ENCODE measurements around the gene QARS1. TPM values are rescaled to one million over a fixed set of nuclear protein-coding genes. Genes with fewer than 3 reads are reported as not detected.

The QARS1 gene
- total RNA-seq, 3 donors from 2014 or later, result 233 to 268 (median 252) TPM

DNA sequence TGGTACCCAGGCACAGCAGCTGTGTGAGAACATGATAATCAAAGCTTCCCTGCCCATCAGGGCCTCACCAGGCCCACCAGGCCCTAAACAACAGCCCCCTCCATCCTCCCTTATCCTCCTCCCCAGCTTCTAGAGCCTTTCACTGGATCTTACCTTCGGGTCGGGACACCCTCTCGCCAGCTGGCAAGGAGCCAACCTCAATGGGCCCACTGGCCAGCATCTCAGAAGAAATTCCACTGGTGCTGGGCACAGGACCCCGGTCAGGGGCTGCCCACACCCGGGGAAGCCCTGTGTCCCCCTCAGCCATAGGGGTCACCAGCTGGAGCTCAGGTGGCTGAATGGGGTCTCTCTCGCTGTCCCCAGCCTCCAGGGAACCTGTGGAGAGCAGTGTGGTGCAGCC lies 6.8 kb upstream of the QARS1 start:
- H3K27ac ChIP-seq, result no peak overlapping the region
- H3K4me3 ChIP-seq, result no peak overlapping the region
- H3K4me1 ChIP-seq, result no peaks in the 10 kb centered on the region
- DNase-seq (ENCODE audit: low spot score in 2 of 2), result no peak
- H3K9me3 ChIP-seq, result no peaks in the 10 kb centered on the region
- H3K27me3 ChIP-seq, result no peaks in the 10 kb centered on the region
- TF ChIP-seq, protein P1, sequence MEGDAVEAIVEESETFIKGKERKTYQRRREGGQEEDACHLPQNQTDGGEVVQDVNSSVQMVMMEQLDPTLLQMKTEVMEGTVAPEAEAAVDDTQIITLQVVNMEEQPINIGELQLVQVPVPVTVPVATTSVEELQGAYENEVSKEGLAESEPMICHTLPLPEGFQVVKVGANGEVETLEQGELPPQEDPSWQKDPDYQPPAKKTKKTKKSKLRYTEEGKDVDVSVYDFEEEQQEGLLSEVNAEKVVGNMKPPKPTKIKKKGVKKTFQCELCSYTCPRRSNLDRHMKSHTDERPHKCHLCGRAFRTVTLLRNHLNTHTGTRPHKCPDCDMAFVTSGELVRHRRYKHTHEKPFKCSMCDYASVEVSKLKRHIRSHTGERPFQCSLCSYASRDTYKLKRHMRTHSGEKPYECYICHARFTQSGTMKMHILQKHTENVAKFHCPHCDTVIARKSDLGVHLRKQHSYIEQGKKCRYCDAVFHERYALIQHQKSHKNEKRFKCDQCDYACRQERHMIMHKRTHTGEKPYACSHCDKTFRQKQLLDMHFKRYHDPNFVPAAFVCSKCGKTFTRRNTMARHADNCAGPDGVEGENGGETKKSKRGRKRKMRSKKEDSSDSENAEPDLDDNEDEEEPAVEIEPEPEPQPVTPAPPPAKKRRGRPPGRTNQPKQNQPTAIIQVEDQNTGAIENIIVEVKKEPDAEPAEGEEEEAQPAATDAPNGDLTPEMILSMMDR (IDR thresholded peaks at IDR 0.05), result no peak
- TF ChIP-seq POLR2A (IDR thresholded peaks at IDR 0.05), result no peak
- no peak for TF ChIP-seq POLR2AphosphoS5 (IDR thresholded peaks at IDR 0.05)
- H3K36me3 ChIP-seq, result peaks cover 49% of the 10 kb centered on the region
- intact Hi-C loops (cut with DNase I; ENCODE audit: low total_unique reads), result loop anchor here (1.0 kb wide), 1 partner anchor 25 kb away; no protein-coding TSS in a partner anchor

DNA sequence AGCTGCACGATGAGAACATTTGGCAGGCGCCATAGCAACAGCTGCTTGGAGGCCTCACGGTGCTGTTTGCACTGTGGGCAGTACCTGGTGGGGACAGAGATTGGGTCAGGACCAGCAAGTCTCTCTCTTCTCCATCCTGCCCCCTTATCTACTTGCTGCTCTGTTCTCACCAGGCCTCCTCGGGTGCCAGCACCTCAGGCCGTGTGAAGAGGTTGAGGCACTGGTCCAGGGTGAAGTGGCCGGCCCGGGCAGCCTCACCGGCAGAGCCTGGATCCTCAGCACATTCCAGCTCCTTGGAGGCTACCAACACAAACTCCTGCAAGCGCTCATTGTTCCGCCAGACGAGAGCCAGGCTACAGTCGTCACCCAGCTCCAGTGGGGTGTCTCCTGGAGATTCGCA lies 6.2 kb upstream of the QARS1 start:
- no peak overlapping the region for H3K27ac ChIP-seq
- no peaks in the 10 kb centered on the region for H3K27me3 ChIP-seq
- TF ChIP-seq, protein P1 (IDR thresholded peaks at IDR 0.05), result no peak
- TF ChIP-seq POLR2A (IDR thresholded peaks at IDR 0.05) (no peak), POLR2AphosphoS5 (IDR thresholded peaks at IDR 0.05) (no peak)
- intact Hi-C loops (cut with DNase I; ENCODE audit: low total_unique reads), result loop anchor here (1.0 kb wide), 1 partner anchor 26 kb away; no protein-coding TSS in a partner anchor
- no peak overlapping the region for H3K4me3 ChIP-seq
- H3K9me3 ChIP-seq, result no peaks in the 10 kb centered on the region
- DNase-seq (ENCODE audit: low spot score in 2 of 2), result no peak
- no peaks in the 10 kb centered on the region for H3K4me1 ChIP-seq
- H3K36me3 ChIP-seq, result peaks cover 43% of the 10 kb centered on the region

DNA sequence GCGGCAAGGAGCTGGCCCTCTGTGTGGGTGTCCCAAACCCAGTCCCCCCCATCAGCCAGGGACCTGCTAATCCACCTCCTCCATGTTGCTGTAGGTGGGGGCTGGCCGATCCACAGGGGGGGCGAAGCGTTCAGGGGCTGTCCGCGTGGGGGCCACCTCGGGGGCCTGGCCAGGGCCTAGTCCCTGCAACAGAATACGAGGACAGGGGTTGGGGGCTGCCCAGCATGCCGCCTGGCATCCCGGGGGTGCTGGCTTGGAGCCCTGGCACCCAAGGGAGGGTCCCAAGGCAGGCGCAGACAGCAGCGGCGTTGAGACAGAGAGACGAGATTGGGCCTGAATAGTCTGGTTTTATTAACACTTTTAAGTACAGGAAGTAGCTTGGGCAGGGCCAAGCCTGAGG lies 3.8 kb upstream of the QARS1 start:
- Histone ChIP-seq H3K4me3 (no peak overlapping the region), H3K9me3 (no peaks in the 10 kb centered on the region), H3K27ac (no peak overlapping the region), H3K4me1 (peaks cover 0 to 7% of the 10 kb centered on the region in 2 donors), H3K36me3 (peaks cover 29% of the 10 kb centered on the region), H3K27me3 (no peaks in the 10 kb centered on the region)
- TF ChIP-seq, protein P1 (IDR thresholded peaks at IDR 0.05), result no peak
- TF ChIP-seq POLR2AphosphoS5 (IDR thresholded peaks at IDR 0.05) (no peak), POLR2A (IDR thresholded peaks at IDR 0.05) (no peak)
- DNase-seq (ENCODE audit: low spot score in 2 of 2), result no peak
- intact Hi-C loops (cut with DNase I; ENCODE audit: low total_unique reads), result no loop called here

DNA sequence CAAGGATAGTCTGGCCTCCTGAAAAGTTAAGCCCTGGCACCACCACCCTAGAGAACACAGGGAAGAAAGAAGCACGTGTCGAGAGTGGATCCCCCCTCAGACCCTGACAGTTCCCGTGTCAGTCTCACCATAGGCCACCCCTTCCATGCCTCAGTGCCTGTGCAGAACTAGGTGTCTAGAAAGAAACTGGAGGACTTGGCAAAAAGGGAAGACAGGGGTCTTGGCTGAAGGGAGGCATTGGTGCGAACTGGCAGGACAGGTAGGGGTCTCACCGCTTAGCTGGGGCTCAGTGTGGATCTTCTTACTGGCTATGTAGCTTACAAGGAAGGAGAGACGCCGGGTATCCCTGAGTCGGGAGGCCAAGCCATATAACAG lies 518 bp downstream of the QARS1 start:
- DNase-seq (ENCODE audit: low spot score in 2 of 2), result no peak
- Histone ChIP-seq H3K27me3 (no peaks in the 10 kb centered on the region), H3K4me1 (peaks cover 0 to 10% of the 10 kb centered on the region in 2 donors), H3K9me3 (no peaks in the 10 kb centered on the region), H3K27ac (peak overlapping the region; percentile 74 to 85), H3K36me3 (peaks cover 12% of the 10 kb centered on the region), H3K4me3 (peak overlapping the region; percentile 78 to 98 (median 94))
- intact Hi-C loops (cut with DNase I; ENCODE audit: low total_unique reads), result loop anchor here (1.0 kb wide), 1 partner anchor 16 kb away; the partner anchor contains the start of gene USP19
- TF ChIP-seq POLR2A (IDR thresholded peaks at IDR 0.05) (no peak), POLR2AphosphoS5 (IDR thresholded peaks at IDR 0.05) (no peak)
- TF ChIP-seq, protein P1 (IDR thresholded peaks at IDR 0.05), result no peak

DNA sequence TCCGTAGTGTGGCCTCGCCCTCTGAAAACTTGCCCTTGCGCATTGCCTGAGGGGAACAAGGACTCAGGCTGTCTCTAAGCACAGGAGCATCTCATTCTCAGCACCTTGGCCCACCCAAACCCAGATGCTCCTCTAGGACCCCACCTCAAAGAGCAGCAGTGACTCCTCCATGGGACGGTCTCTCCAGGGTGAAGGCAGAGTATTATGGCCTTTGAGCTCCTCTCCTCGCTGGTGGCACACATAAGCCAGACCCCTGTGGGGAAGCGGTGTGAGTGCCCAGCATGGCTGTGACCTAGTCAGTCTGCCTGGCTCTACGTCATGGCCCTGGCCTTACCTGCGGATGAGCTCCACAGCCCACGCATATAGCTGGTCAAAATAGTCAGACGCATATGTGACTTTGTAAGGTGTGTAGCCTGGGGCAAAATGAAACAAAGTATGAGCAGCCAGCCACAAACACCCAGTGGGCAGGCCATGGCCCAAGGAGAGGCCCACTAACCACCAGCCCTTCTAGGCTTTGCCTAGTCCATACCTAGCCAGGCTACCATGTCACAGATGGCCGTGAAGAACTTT lies 4.4 kb downstream of the QARS1 start:
- no peak for TF ChIP-seq POLR2AphosphoS5 (IDR thresholded peaks at IDR 0.05)
- TF ChIP-seq, protein P1 (IDR thresholded peaks at IDR 0.05), result no peak
- no peak for TF ChIP-seq POLR2A (IDR thresholded peaks at IDR 0.05)
- Histone ChIP-seq H3K27me3 (no peaks in the 10 kb centered on the region), H3K9me3 (no peaks in the 10 kb centered on the region), H3K36me3 (peaks cover 7% of the 10 kb centered on the region), H3K4me3 (no peak overlapping the region), H3K4me1 (peaks cover 0 to 10% of the 10 kb centered on the region in 2 donors), H3K27ac (no peak overlapping the region)
- intact Hi-C loops (cut with DNase I; ENCODE audit: low total_unique reads), result no loop called here
- no peak for DNase-seq (ENCODE audit: low spot score in 2 of 2)

Measured in breast epithelium (tissue), 4 donors.